GM12878 (cell line): Measurements from ENCODE around the gene ZMYM5.

ENCODE experiments used
- FOXM1 ChIP-seq: IDR thresholded peaks from 2 replicates; pipeline ENCODE4 v1.6.1; 2012; ENCODE audit warnings: low read depth, mild to moderate bottlenecking, inconsistent platforms, low read length, moderate library complexity
- RCOR1 ChIP-seq: conservative IDR thresholded peaks from 2 replicates; pipeline ENCODE4 v1.6.1; 2012; ENCODE audit warnings: low read depth, low read length, improper control_type of control experiment

GRCh38 chr13:19794631-19795030 is 68.8 kb downstream of the ZMYM5 start:
- TF ChIP-seq RCOR1 (no peak), FOXM1 (no peak)
